Natural killer cell (primary cell): Measurements from ENCODE around the gene KIF9. TPM values are rescaled to one million over a fixed set of nuclear protein-coding genes. Genes with fewer than 3 reads are reported as not detected.
A peak's percentile ranks its signal among the peaks of the same experiment; 100 is the strongest.

ENCODE experiments used
- ATAC-seq, 3 donors: fragments of 150-1000 bp in 2 of 3; fragments of 200-7000 bp in 1 of 3; cut with Tn5 transposase; 1 replicate in 1 of 3; 2 replicates in 2 of 3; pipeline ENCODE4 v1.10.0; 2021; ENCODE audit warnings: mild to moderate bottlenecking in 2 of 3, moderate library complexity in 2 of 3
- DNase-seq, 2 donors: peaks; one replicate each; pipeline versions ENCODE4 v3.0.0 to v3.0.0-alpha.2; 2013 to 2021; ENCODE audit warnings: mixed read lengths in 1 of 2
- H3K27ac ChIP-seq: one replicate; pipeline ENCODE4 v1.5.1; 2013; ENCODE audit warnings: mild to moderate bottlenecking, low read length
- H3K27me3 ChIP-seq: one replicate; pipeline ENCODE4 v1.6.1; 2013; ENCODE audit warnings: low read length; ENCODE audit not compliant: control insufficient read depth, insufficient read depth
- H3K36me3 ChIP-seq: one replicate; pipeline ENCODE4 v1.6.1; 2013; ENCODE audit warnings: low read length; ENCODE audit not compliant: control insufficient read depth, insufficient read depth
- H3K4me1 ChIP-seq: one replicate; pipeline ENCODE4 v1.6.1; 2013; ENCODE audit warnings: low read length; ENCODE audit not compliant: control insufficient read depth, insufficient read depth
- H3K4me3 ChIP-seq: one replicate; pipeline ENCODE4 v1.5.1; 2013; ENCODE audit warnings: low read length
- H3K9me3 ChIP-seq: one replicate; pipeline ENCODE4 v1.6.1; 2013; ENCODE audit warnings: low read length; ENCODE audit not compliant: control insufficient read depth, insufficient read depth
- H3K27ac Mint-ChIP-seq, 2 donors: one replicate each; pipeline ENCODE4 v1.8.0; 2022; ENCODE audit warnings: mild to moderate bottlenecking in 2 of 2, mixed read lengths in 2 of 2, moderate library complexity in 1 of 2
- H3K27me3 Mint-ChIP-seq, 2 donors: one replicate each; pipeline ENCODE4 v1.8.0; 2022; ENCODE audit warnings: low read depth in 2 of 2, mixed read lengths in 2 of 2
- H3K36me3 Mint-ChIP-seq: one replicate; pipeline ENCODE4 v1.8.0; 2022; ENCODE audit warnings: mixed read lengths
- H3K4me1 Mint-ChIP-seq, 2 donors: one replicate each; pipeline ENCODE4 v1.8.0; 2022; ENCODE audit warnings: mixed read lengths in 2 of 2
- H3K4me3 Mint-ChIP-seq: one replicate; pipeline ENCODE4 v1.8.0; 2022; ENCODE audit warnings: mild to moderate bottlenecking, moderate library complexity, mixed read lengths
- H3K9me3 Mint-ChIP-seq, 2 donors: one replicate each; pipeline ENCODE4 v1.8.0; 2022; ENCODE audit warnings: mixed read lengths in 2 of 2
- CTCF ChIP-seq: fragments of 200-600 bp; IDR thresholded peaks from one replicate; pipeline ENCODE4 v1.8.0; 2022; ENCODE audit warnings: antibody characterized with exemption
- WGBS: methylation state at CpG from one replicate; pipeline ENCODE4 v1.1.7; 2013; ENCODE audit warnings: missing lambda C conversion rate; ENCODE audit not compliant: insufficient coverage; 5-methylcytosine and 5-hydroxymethylcytosine counted together
- intact Hi-C: fragments of 100-400 bp; cut with micrococcal nuclease; formaldehyde crosslinking; loops from one replicate; pipeline ENCODE4 v1.14.2; 2022
- total RNA-seq, 4 donors: library from RNA; stranded (reverse); fragments of 120-200 nt in 1 of 4; gene quantifications; one replicate each; pipeline versions ENCODE4 v1.2.3 to v1.2.4, GENCODE V29; 2013 to 2022

KIF9 gene
- 10 to 100 TPM; 11.4 to 21.9 (median 21.4) TPM for total RNA-seq
- total RNA-seq (2013), result 12.4 TPM

- H3K4me3 ChIP-seq, result peak within 1 kb of the TSS; percentile 92
- Mint-ChIP-seq H3K27ac (peak within 1 kb of the TSS; percentile 97 to 100), H3K4me1 (peaks cover 37 to 43% of the 10 kb centered on the region in 2 donors), H3K36me3 (no peaks in the 10 kb centered on the region), H3K9me3 (no peaks in the 10 kb centered on the region), H3K27me3 (no peaks in the 10 kb centered on the region), H3K4me3 (peak within 1 kb of the TSS; percentile 99)
- H3K27ac ChIP-seq, result peak within 1 kb of the TSS; percentile 98
- ATAC-seq (peak; percentile 85 to 96 (median 87)), DNase-seq (peak; percentile 94 to 99)
- intact Hi-C loops, result loop anchor here (1.0 to 2.0 kb wide), 2 partner anchors 98 to 118 kb away; partner anchors contain the start of genes PTPN23 and SETD2
- WGBS, result under 1% methylated on average over 82 of the region's 82 CpGs
- no peaks in the 10 kb centered on the region for H3K9me3 ChIP-seq
- no peak for TF ChIP-seq CTCF
- H3K4me1 ChIP-seq, result peaks cover 37% of the 10 kb centered on the region
- no peaks in the 10 kb centered on the region for H3K36me3 ChIP-seq
- H3K27me3 ChIP-seq, result no peaks in the 10 kb centered on the region
These were observed at the start of gene KIF9, which contains the start of gene KLHL18 for GRCh38 chr3:47282424-47283192. KIF9 (minus strand) TSS chr3:47282799; CDS start chr3:47277374, 5,425 bp downstream. KLHL18 (plus strand) TSS chr3:47282944; CDS start chr3:47282966, 22 bp downstream.

GRCh38 chr3:47324278-47324865 lies 41.8 kb upstream of the KIF9 start:
- peak; percentile 53 to 72 (median 56) for ATAC-seq
- intact Hi-C loops, result loop anchor here (2.0 kb wide), 2 partner anchors 460 to 620 kb away; no protein-coding TSS in a partner anchor
- Mint-ChIP-seq H3K4me3 (no peak overlapping the region), H3K36me3 (peaks cover 7% of the 10 kb centered on the region), H3K27me3 (no peaks in the 10 kb centered on the region), H3K9me3 (no peaks in the 10 kb centered on the region), H3K4me1 (peaks cover 6 to 8% of the 10 kb centered on the region in 2 donors), H3K27ac (peak overlapping the region in 1 of 2 donors; percentile 75)
- no peaks in the 10 kb centered on the region for H3K27me3 ChIP-seq
- peak; percentile 22 to 76 for DNase-seq
- no peak overlapping the region for H3K4me3 ChIP-seq
- no peaks in the 10 kb centered on the region for H3K4me1 ChIP-seq
- H3K27ac ChIP-seq, result no peak overlapping the region
- H3K9me3 ChIP-seq, result no peaks in the 10 kb centered on the region
- peaks cover 57% of the 10 kb centered on the region for H3K36me3 ChIP-seq
- TF ChIP-seq CTCF, result peak; percentile 74
- WGBS, result 16% methylated on average over 2 of the region's 2 CpGs

- intact Hi-C loops, result loop anchor here (2.0 kb wide), 2 partner anchors 459 to 619 kb away; no protein-coding TSS in a partner anchor
- ATAC-seq (peak in 1 of 3 donors; percentile 48), DNase-seq (no peak)
- H3K9me3 ChIP-seq, result no peaks in the 10 kb centered on the region
- H3K27ac ChIP-seq, result no peak overlapping the region
- H3K27me3 ChIP-seq, result no peaks in the 10 kb centered on the region
- H3K4me3 Mint-ChIP-seq, result no peak overlapping the region
- TF ChIP-seq CTCF, result no peak
- H3K36me3 ChIP-seq, result peaks cover 55% of the 10 kb centered on the region
- H3K27me3 Mint-ChIP-seq, result no peaks in the 10 kb centered on the region
- WGBS, result 81% methylated on average over 8 of the region's 8 CpGs
- peaks cover 6 to 8% of the 10 kb centered on the region in 2 donors for H3K4me1 Mint-ChIP-seq
- H3K36me3 Mint-ChIP-seq, result peaks cover 7% of the 10 kb centered on the region
- H3K4me3 ChIP-seq, result no peak overlapping the region
- H3K4me1 ChIP-seq, result no peaks in the 10 kb centered on the region
- peak overlapping the region in 1 of 2 donors; percentile 75 for H3K27ac Mint-ChIP-seq
- no peaks in the 10 kb centered on the region for H3K9me3 Mint-ChIP-seq
These were observed 41.1 kb upstream of the KIF9 start for GRCh38 chr3:47323431-47324277.
